Measurements from ENCODE around the gene FBXL16.

DNA sequence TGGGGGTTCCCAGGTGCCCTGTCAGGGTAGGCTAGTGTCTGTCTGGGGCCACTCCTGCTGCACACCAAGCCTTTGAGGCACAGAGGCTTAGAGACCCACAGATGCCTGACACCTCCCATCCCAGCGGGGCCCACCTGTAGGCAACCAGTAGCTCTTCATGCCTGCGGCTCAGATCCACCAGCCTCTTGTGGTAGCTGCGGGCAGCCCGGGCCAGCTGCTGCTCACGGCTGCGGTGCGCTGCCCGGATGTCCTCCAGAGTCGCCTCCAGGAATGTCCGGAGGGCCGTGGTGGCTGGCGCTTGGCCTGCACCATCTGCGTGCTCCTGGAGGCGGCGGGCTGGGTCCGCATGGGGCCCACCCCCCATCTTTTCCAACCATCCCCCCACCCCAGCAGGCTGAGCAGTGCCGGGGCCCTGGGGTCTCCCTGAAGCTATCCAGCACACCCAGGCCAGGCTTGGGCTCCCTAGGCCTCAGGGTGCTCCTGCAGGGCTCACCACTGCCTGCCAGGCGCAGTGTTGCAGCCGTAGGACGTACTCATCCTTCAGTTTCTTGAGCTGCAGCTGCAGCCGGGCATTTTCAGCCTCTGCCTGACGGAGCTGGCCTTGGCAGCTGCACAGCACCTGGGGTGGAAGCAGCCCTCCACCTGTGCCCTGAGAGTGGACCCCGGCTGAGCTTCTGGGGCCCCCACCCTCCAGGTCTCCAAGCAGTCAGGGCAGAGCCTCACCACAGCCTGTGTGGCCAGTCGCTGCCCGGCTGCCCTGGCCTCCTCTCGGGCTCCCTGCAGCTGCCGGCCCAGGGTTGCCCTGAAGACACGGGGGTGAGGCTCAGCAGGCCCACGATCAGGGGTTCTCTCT, 18.8 kb upstream of the FBXL16 start:
- TF ChIP-seq, protein P1, sequence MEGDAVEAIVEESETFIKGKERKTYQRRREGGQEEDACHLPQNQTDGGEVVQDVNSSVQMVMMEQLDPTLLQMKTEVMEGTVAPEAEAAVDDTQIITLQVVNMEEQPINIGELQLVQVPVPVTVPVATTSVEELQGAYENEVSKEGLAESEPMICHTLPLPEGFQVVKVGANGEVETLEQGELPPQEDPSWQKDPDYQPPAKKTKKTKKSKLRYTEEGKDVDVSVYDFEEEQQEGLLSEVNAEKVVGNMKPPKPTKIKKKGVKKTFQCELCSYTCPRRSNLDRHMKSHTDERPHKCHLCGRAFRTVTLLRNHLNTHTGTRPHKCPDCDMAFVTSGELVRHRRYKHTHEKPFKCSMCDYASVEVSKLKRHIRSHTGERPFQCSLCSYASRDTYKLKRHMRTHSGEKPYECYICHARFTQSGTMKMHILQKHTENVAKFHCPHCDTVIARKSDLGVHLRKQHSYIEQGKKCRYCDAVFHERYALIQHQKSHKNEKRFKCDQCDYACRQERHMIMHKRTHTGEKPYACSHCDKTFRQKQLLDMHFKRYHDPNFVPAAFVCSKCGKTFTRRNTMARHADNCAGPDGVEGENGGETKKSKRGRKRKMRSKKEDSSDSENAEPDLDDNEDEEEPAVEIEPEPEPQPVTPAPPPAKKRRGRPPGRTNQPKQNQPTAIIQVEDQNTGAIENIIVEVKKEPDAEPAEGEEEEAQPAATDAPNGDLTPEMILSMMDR (IDR thresholded peaks at IDR 0.05; ENCODE audit: insufficient read depth, low read length), result no peak
- TF ChIP-seq, protein P2, sequence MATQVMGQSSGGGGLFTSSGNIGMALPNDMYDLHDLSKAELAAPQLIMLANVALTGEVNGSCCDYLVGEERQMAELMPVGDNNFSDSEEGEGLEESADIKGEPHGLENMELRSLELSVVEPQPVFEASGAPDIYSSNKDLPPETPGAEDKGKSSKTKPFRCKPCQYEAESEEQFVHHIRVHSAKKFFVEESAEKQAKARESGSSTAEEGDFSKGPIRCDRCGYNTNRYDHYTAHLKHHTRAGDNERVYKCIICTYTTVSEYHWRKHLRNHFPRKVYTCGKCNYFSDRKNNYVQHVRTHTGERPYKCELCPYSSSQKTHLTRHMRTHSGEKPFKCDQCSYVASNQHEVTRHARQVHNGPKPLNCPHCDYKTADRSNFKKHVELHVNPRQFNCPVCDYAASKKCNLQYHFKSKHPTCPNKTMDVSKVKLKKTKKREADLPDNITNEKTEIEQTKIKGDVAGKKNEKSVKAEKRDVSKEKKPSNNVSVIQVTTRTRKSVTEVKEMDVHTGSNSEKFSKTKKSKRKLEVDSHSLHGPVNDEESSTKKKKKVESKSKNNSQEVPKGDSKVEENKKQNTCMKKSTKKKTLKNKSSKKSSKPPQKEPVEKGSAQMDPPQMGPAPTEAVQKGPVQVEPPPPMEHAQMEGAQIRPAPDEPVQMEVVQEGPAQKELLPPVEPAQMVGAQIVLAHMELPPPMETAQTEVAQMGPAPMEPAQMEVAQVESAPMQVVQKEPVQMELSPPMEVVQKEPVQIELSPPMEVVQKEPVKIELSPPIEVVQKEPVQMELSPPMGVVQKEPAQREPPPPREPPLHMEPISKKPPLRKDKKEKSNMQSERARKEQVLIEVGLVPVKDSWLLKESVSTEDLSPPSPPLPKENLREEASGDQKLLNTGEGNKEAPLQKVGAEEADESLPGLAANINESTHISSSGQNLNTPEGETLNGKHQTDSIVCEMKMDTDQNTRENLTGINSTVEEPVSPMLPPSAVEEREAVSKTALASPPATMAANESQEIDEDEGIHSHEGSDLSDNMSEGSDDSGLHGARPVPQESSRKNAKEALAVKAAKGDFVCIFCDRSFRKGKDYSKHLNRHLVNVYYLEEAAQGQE (IDR thresholded peaks at IDR 0.05; ENCODE audit: insufficient replicate concordance, low read depth), result no peak
- no peak for TF ChIP-seq POLR2AphosphoS5 (IDR thresholded peaks at IDR 0.05; ENCODE audit: low read depth)

Data from HL-60 (cell line).